ENCODE measurements around the gene VARS2. TPM values are rescaled to one million over a fixed set of nuclear protein-coding genes. Genes with fewer than 3 reads are reported as not detected.
"Not testable (repeated sequence)": the region's sequence is repeated elsewhere in the genome, so short reads cannot be mapped to it uniquely, and the experiment has no call there.

The VARS2 gene
- total RNA-seq, result 10 to 100 TPM; 80.1 to 88.6 TPM

GRCh38 chr6:30914076-30914853 is at the start of gene VARS2:
TSS of gene VARS2 (plus strand) at chr6:30914238. CDS start at chr6:30914837, 599 bp downstream.
- CTCF ChIA-PET, result interaction anchor here (0.9 to 5.4 kb wide), 11 partner anchors 18 to 278 kb away, joined by 3 to 38 read pairs (median 6); partner anchors contain the start of gene DDR1
- POLR2A ChIA-PET, result interaction anchor here (0.6 to 1.3 kb wide), 6 partner anchors 15 to 316 kb away, joined by 3 to 5 read pairs (median 3); no protein-coding TSS in a partner anchor

- ChIA-PET POLR2A (interaction anchor here (0.5 kb wide), 1 partner anchor 137 kb away, joined by 5 read pairs; no protein-coding TSS in a partner anchor), CTCF (no interaction called here)
Measured at GRCh38 chr6:30864325-30864724, 49.7 kb upstream of the VARS2 start.

- CTCF ChIA-PET, POLR2A ChIA-PET: not testable (repeated sequence)
Measured at GRCh38 chr6:30869241-30869749, 44.7 kb upstream of the VARS2 start.

- POLR2A ChIA-PET, result no interaction called here
- CTCF ChIA-PET, result no interaction called here
Measured at GRCh38 chr6:30870546-30870945, 43.5 kb upstream of the VARS2 start.

GRCh38 chr6:30871592-30872183 is 42.4 kb upstream of the VARS2 start:
- CTCF ChIA-PET, result no interaction called here
- POLR2A ChIA-PET, result no interaction called here

GRCh38 chr6:30873137-30873640 is 40.8 kb upstream of the VARS2 start:
- ChIA-PET POLR2A (interaction anchor here (0.6 kb wide), 1 partner anchor 418 kb away, joined by 3 read pairs; no protein-coding TSS in a partner anchor), CTCF (no interaction called here)

- CTCF ChIA-PET, result interaction anchor here (0.6 kb wide), 1 partner anchor 93 kb away, joined by 5 read pairs; no protein-coding TSS in a partner anchor
- POLR2A ChIA-PET, result not testable (repeated sequence)
Measured at GRCh38 chr6:30873795-30874194, 40.2 kb upstream of the VARS2 start.

- CTCF ChIA-PET, result interaction anchor here (1.3 kb wide), 1 partner anchor 48 kb away, joined by 3 read pairs; no protein-coding TSS in a partner anchor
- POLR2A ChIA-PET, result no interaction called here
Measured at GRCh38 chr6:30875244-30876038, 38.6 kb upstream of the VARS2 start.

GRCh38 chr6:30876039-30876730 is 37.9 kb upstream of the VARS2 start:
- ChIA-PET CTCF (interaction anchor here (0.6 to 1.8 kb wide), 5 partner anchors 46 to 410 kb away, joined by 3 to 6 read pairs (median 5); no protein-coding TSS in a partner anchor), POLR2A (no interaction called here)

- ChIA-PET CTCF (interaction anchor here (0.6 to 1.8 kb wide), 14 partner anchors 28 to 196 kb away, joined by 3 to 7 read pairs (median 3); partner anchors contain the start of genes GTF2H4 and IER3), POLR2A (interaction anchor here (0.6 kb wide), 1 partner anchor 263 kb away, joined by 8 read pairs; no protein-coding TSS in a partner anchor)
Measured at GRCh38 chr6:30877419-30878262, 36.4 kb upstream of the VARS2 start.

- ChIA-PET POLR2A (no interaction called here), CTCF (interaction anchor here (0.8 to 1.8 kb wide), 5 partner anchors 9 to 208 kb away, joined by 3 to 7 read pairs (median 4); no protein-coding TSS in a partner anchor)
Measured at GRCh38 chr6:30879684-30880427, 34.2 kb upstream of the VARS2 start.

GRCh38 chr6:30880698-30881252 is 33.3 kb upstream of the VARS2 start:
- ChIA-PET POLR2A (no interaction called here), CTCF (interaction anchor here (1.2 to 1.5 kb wide), 2 partner anchors 8 to 15 kb away, joined by 3 to 4 read pairs; no protein-coding TSS in a partner anchor)

- POLR2A ChIA-PET, result no interaction called here
- CTCF ChIA-PET, result interaction anchor here (0.7 to 1.8 kb wide), 6 partner anchors 14 to 160 kb away, joined by 3 to 4 read pairs (median 3); no protein-coding TSS in a partner anchor
Measured at GRCh38 chr6:30881392-30882203, 32.4 kb upstream of the VARS2 start.

- ChIA-PET POLR2A (no interaction called here), CTCF (interaction anchor here (0.7 to 1.8 kb wide), 7 partner anchors 14 to 160 kb away, joined by 3 to 4 read pairs (median 3); no protein-coding TSS in a partner anchor)
Measured at GRCh38 chr6:30882204-30882758, 31.8 kb upstream of the VARS2 start.

Data from activated CD8-positive, alpha-beta memory T cell treated with anti-CD3 and anti-CD28 coated beads for 36 hours (primary cell).